ENCODE results near the gene POLK.

DNA sequence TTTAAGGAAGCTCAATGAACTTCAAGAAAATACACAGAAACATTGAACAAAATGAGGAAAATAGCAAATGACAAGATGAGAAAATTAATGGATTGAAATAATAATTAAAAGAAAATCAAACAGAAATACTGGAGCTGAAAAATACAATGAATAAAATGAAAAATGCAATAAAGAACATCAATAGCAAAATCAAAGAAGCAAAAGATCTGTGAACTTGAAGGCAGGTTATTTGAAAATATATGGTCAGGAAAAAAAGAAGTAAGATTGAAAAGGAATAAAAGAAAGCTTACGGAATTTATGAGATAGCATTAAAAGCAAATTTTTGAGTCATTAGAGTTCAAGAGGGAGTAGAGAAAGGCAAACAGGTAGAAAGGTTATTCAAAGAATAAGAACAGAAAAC lies 42.7 kb upstream of the POLK start:
- TF ChIP-seq EZH2 (IDR thresholded peaks at IDR 0.05; ENCODE audit: insufficient read depth, poor library complexity, severe bottlenecking) (no peak), EZH2phosphoT487 (IDR thresholded peaks at IDR 0.05; ENCODE audit: insufficient read depth, low read depth) (no peak)
